SK-N-SH (cell line): ENCODE measurements around the gene QKI. TPM values are rescaled to one million over a fixed set of nuclear protein-coding genes. Genes with fewer than 3 reads are reported as not detected.

Experiments
- CTCF ChIA-PET: fragments of 300-600, 350-600 bp; formaldehyde crosslinking; extraction: SDS; loops from one replicate; lab custom pipeline; 2021; lab: Yijun Ruan, JAX
- POLR2A ChIA-PET: fragments of 350-600 bp; sonication (Branson Sonifier 250); formaldehyde crosslinking; extraction: SDS; loops from one replicate; lab custom pipeline; 2020; ENCODE audit warnings: antibody characterized with exemption, inconsistent platforms; lab: Yijun Ruan, JAX
- DNase-seq: peaks from one replicate; pipeline ENCODE4 v3.0.0; 2012
- H2AFZ ChIP-seq: fragments of 200-600 bp; sonication (generic); 2 replicates; pipeline ENCODE4 v1.8.1; 2016; ENCODE audit warnings: antibody characterized with exemption, mild to moderate bottlenecking, low read depth
- H3F3A ChIP-seq: fragments of 200-600 bp; sonication (generic); replicated peaks from 2 replicates; pipeline ENCODE3; 2016; ENCODE audit warnings: antibody characterized with exemption, mild to moderate bottlenecking; ENCODE audit not compliant: insufficient read depth
- H3K27ac ChIP-seq, 2 experiments: fragments of 200-500 bp in 1 of 2; fragments of 200-600 bp in 1 of 2; sonication (Bioruptor generic) in 1 of 2; sonication (generic), shearing (Covaris generic) in 1 of 2; 2 replicates each; pipeline versions ENCODE4 v1.5.1 to v1.6.1; 2014 to 2016; ENCODE audit warnings: low read depth in 2 of 2, inconsistent platforms in 1 of 2, low read length in 1 of 2, mild to moderate bottlenecking in 1 of 2, mixed read lengths in 1 of 2
- H3K27me3 ChIP-seq: fragments of 200-600 bp; sonication (generic), shearing (Covaris generic); 2 replicates; pipeline ENCODE4 v1.6.1; 2016; ENCODE audit warnings: mixed run types; ENCODE audit not compliant: insufficient read depth
- H3K36me3 ChIP-seq, 2 experiments: fragments of 200-500 bp in 1 of 2; fragments of 200-600 bp in 1 of 2; sonication (Bioruptor generic) in 1 of 2; sonication (generic) in 1 of 2; replicated peaks in 1 of 2; 2 replicates each; pipeline versions ENCODE3 to v1.5.1; 2014 to 2016; ENCODE audit warnings: low read length in 1 of 2, mild to moderate bottlenecking in 1 of 2; ENCODE audit not compliant: insufficient read depth in 2 of 2, control insufficient read depth in 1 of 2
- H3K4me1 ChIP-seq, 2 experiments: fragments of 200-500 bp in 1 of 2; fragments of 200-600 bp in 1 of 2; sonication (Bioruptor generic) in 1 of 2; sonication (generic), shearing (Covaris generic) in 1 of 2; 2 replicates each; pipeline versions ENCODE4 v1.5.1 to v1.6.1; 2014 to 2016; ENCODE audit warnings: low read depth in 1 of 2, low read length in 1 of 2, mixed run types in 1 of 2; ENCODE audit not compliant: insufficient read depth in 2 of 2, control insufficient read depth in 1 of 2
- H3K4me2 ChIP-seq: fragments of 200-600 bp; sonication (generic), shearing (Covaris generic); 2 replicates; pipeline ENCODE4 v1.6.1; 2017; ENCODE audit warnings: mixed run types
- H3K4me3 ChIP-seq, 2 experiments: fragments of 200-500 bp in 1 of 2; fragments of 200-600 bp in 1 of 2; sonication (Bioruptor generic) in 1 of 2; sonication (generic), shearing (Covaris generic) in 1 of 2; 2 replicates each; pipeline versions ENCODE4 v1.5.1 to v1.8.1; 2014 to 2016; ENCODE audit warnings: low read depth in 2 of 2, inconsistent platforms in 1 of 2, low read length in 1 of 2, mild to moderate bottlenecking in 1 of 2, mixed read lengths in 1 of 2, moderate library complexity in 1 of 2
- H3K79me2 ChIP-seq: fragments of 200-600 bp; sonication (generic); 2 replicates; pipeline ENCODE4 v1.8.1; 2017; ENCODE audit warnings: mild to moderate bottlenecking; ENCODE audit not compliant: insufficient read depth
- H3K9ac ChIP-seq: fragments of 200-600 bp; sonication (generic); 2 replicates; pipeline ENCODE4 v1.6.1; 2017; ENCODE audit warnings: mixed run types
- H3K9me2 ChIP-seq: fragments of 200-600 bp; sonication (generic); 2 replicates; pipeline ENCODE4 v1.6.1; 2017; ENCODE audit warnings: mixed run types
- H3K9me3 ChIP-seq: fragments of 200-600 bp; sonication (generic); 2 replicates; pipeline ENCODE4 v1.6.1; 2017; ENCODE audit warnings: mixed run types, mild to moderate bottlenecking, moderate library complexity
- H4K20me1 ChIP-seq: fragments of 200-600 bp; sonication (generic); 2 replicates; pipeline ENCODE4 v1.6.1; 2017; ENCODE audit warnings: mild to moderate bottlenecking, mixed run types; ENCODE audit not compliant: insufficient read depth
- ELF1 ChIP-seq: IDR thresholded peaks from 2 replicates; pipeline ENCODE4 v1.4.0; 2012
- EP300 ChIP-seq, 2 experiments: IDR thresholded peaks; 2 replicates each; pipeline versions ENCODE4 v1.4.0 to v1.6.1; 2012; ENCODE audit warnings: borderline replicate concordance in 1 of 2, low read depth in 1 of 2, low read length in 1 of 2
- FOXJ3 ChIP-seq: sonication (generic); formaldehyde crosslinking; IDR thresholded peaks from 2 replicates; pipeline ENCODE4 v1.5.1; 2020; ENCODE audit warnings: mild to moderate bottlenecking, missing genetic modification reagents
- MXI1 ChIP-seq: IDR thresholded peaks from 2 replicates; pipeline ENCODE4 v1.6.1; 2012; ENCODE audit warnings: mild to moderate bottlenecking, low read depth, low read length, improper control_type of control experiment
- NFIC ChIP-seq: IDR thresholded peaks from 2 replicates; pipeline ENCODE4 v1.4.0; 2012; ENCODE audit warnings: borderline replicate concordance
- RAD21 ChIP-seq: IDR thresholded peaks from 2 replicates; pipeline ENCODE4 v1.6.1; 2012; ENCODE audit warnings: mild to moderate bottlenecking, low read length
- RXRA ChIP-seq: IDR thresholded peaks from 2 replicates; pipeline ENCODE4 v1.4.0; 2012; ENCODE audit warnings: low read depth, mild to moderate bottlenecking, borderline replicate concordance
- TAF1 ChIP-seq: IDR thresholded peaks from 2 replicates; pipeline ENCODE4 v1.6.1; 2012; ENCODE audit warnings: low read depth, mild to moderate bottlenecking, low read length, moderate library complexity, borderline replicate concordance
- WGBS: methylation state at CpG from one replicate; pipeline ENCODE4 v1.1.6; 2017; ENCODE audit warnings: low lambda C conversion rate; 5-methylcytosine and 5-hydroxymethylcytosine counted together
- polyA plus RNA-seq, 3 experiments: library from polyadenylated mRNA; depleted of rRNA; stranded (reverse); fragments of >200 nt; gene quantifications; 2 replicates each; pipeline ENCODE4 v1.2.3, GENCODE V29; 2012
- TF ChIP-seq, protein P1 (sequence below): fragments of 150-350 bp; IDR thresholded peaks from 2 replicates; pipeline ENCODE4 v1.6.1; 2017; ENCODE audit warnings: antibody characterized with exemption, low read length, low read depth, borderline replicate concordance
- TF ChIP-seq, protein P2 (sequence below): IDR thresholded peaks from 2 replicates; pipeline ENCODE4; 2012
- TF ChIP-seq, protein P3 (sequence below): IDR thresholded peaks from 2 replicates; pipeline ENCODE4 v1.4.0; 2012; ENCODE audit warnings: low read depth
- TF ChIP-seq, protein P4 (sequence below): IDR thresholded peaks from 2 replicates; pipeline ENCODE4 v1.6.1; 2012; ENCODE audit warnings: mild to moderate bottlenecking, low read depth, low read length, moderate library complexity
- TF ChIP-seq, protein P5 (sequence below): fragments of 200-600 bp; sonication (generic); IDR thresholded peaks from 2 replicates; pipeline ENCODE4 v1.6.1; 2017; ENCODE audit warnings: antibody characterized with exemption, mild to moderate bottlenecking, moderate library complexity

Gene QKI
- polyA plus RNA-seq, 1 of the 3 experiments (the other 2 are of a cell fraction): 51.1 TPM

DNA sequence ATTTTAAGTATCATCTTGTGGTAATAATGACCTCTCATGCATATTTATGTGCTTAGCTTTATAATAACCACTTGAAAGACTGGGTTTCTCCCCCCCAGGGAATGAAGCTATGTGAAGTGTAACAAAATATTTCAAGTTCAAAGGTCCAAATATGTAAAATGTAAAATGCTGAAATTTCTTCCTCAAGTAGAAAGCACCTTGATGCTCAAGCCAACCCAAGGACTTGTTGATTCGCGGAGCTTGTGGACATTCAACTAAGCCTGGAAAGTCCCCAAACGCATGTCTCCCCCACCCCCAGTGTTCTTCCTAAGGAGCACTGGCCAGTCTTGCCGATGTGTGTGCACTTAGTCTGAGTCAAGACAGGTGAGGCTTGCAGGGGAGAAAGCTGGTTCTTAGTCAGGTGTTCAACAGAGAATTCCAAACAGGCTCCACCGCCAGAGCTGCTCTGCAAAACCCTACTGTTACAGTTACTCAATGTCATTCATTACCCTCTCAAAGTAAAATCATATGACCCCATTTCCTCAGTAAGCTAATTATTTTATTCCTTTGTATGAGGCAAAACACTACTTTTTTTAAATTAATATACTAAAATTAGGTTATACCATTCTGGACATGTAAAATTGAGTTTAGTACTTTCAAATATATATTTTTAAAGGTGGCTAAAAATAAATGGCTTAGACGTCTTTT, 46.9 kb upstream of the QKI start:
- no peak overlapping the region for H3K4me2 ChIP-seq
- no peaks in the 10 kb centered on the region for H3K9me2 ChIP-seq
- no peak for DNase-seq
- H3K9me3 ChIP-seq: no peaks in the 10 kb centered on the region
- no peaks in the 10 kb centered on the region for H4K20me1 ChIP-seq
- no peaks in the 10 kb centered on the region for H3K79me2 ChIP-seq
- peaks cover 8% of the 10 kb centered on the region; the same call in 1 of the 2 replicates for H3K27me3 ChIP-seq
- no peak overlapping the region for H3K27ac ChIP-seq
- H2AFZ ChIP-seq: no peak overlapping the region
- no peak overlapping the region for H3K4me3 ChIP-seq
- TF ChIP-seq TAF1 (no peak), ELF1 (no peak)
- TF ChIP-seq, protein P1, sequence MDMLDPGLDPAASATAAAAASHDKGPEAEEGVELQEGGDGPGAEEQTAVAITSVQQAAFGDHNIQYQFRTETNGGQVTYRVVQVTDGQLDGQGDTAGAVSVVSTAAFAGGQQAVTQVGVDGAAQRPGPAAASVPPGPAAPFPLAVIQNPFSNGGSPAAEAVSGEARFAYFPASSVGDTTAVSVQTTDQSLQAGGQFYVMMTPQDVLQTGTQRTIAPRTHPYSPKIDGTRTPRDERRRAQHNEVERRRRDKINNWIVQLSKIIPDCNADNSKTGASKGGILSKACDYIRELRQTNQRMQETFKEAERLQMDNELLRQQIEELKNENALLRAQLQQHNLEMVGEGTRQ: no peak
- TF ChIP-seq, protein P2, sequence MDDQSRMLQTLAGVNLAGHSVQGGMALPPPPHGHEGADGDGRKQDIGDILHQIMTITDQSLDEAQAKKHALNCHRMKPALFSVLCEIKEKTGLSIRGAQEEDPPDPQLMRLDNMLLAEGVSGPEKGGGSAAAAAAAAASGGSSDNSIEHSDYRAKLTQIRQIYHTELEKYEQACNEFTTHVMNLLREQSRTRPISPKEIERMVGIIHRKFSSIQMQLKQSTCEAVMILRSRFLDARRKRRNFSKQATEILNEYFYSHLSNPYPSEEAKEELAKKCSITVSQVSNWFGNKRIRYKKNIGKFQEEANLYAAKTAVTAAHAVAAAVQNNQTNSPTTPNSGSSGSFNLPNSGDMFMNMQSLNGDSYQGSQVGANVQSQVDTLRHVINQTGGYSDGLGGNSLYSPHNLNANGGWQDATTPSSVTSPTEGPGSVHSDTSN: no peak
- TF ChIP-seq, protein P3, sequence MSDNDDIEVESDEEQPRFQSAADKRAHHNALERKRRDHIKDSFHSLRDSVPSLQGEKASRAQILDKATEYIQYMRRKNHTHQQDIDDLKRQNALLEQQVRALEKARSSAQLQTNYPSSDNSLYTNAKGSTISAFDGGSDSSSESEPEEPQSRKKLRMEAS: no peak
- H3K9ac ChIP-seq: no peak overlapping the region
- ChIA-PET POLR2A (no interaction called here), CTCF (no interaction called here)
- no peaks in the 10 kb centered on the region for H3K36me3 ChIP-seq
- H3F3A ChIP-seq: no peaks in the 10 kb centered on the region
- H3K4me1 ChIP-seq: no peaks in the 10 kb centered on the region; a peak in 1 of 4 replicates
- 60% methylated on average over 5 of the region's 6 CpGs for WGBS

DNA sequence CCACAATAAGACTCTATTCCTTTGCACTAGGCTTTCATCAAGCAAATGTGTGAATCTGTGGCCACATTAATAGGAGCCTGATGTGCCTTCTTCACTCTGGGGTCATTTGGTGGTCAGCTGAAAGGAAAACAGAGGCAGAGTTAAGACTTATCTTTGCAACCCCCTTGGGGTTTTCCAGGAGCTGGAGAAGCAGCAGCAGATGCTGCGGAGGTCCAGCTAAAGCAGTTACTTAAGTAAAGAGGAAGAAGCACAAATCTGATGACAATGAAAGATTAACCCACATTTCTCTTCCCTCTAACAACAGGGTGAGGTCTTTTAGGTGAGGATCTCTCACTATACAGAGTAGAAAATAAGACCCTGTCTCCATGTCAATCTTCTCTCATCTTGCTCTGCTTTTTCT, 45.4 kb upstream of the QKI start:
- WGBS: 92% methylated on average over 1 of the region's 1 CpG
- no peaks in the 10 kb centered on the region for H3F3A ChIP-seq
- CTCF ChIA-PET: no interaction called here

More for the DNA sequence above, 45.4 kb upstream of the QKI start:
- H2AFZ ChIP-seq: no peak overlapping the region
- H3K4me2 ChIP-seq: no peak overlapping the region
- POLR2A ChIA-PET: no interaction called here
- no peak overlapping the region for H3K27ac ChIP-seq
- no peak for TF ChIP-seq MXI1
- TF ChIP-seq, protein P4, sequence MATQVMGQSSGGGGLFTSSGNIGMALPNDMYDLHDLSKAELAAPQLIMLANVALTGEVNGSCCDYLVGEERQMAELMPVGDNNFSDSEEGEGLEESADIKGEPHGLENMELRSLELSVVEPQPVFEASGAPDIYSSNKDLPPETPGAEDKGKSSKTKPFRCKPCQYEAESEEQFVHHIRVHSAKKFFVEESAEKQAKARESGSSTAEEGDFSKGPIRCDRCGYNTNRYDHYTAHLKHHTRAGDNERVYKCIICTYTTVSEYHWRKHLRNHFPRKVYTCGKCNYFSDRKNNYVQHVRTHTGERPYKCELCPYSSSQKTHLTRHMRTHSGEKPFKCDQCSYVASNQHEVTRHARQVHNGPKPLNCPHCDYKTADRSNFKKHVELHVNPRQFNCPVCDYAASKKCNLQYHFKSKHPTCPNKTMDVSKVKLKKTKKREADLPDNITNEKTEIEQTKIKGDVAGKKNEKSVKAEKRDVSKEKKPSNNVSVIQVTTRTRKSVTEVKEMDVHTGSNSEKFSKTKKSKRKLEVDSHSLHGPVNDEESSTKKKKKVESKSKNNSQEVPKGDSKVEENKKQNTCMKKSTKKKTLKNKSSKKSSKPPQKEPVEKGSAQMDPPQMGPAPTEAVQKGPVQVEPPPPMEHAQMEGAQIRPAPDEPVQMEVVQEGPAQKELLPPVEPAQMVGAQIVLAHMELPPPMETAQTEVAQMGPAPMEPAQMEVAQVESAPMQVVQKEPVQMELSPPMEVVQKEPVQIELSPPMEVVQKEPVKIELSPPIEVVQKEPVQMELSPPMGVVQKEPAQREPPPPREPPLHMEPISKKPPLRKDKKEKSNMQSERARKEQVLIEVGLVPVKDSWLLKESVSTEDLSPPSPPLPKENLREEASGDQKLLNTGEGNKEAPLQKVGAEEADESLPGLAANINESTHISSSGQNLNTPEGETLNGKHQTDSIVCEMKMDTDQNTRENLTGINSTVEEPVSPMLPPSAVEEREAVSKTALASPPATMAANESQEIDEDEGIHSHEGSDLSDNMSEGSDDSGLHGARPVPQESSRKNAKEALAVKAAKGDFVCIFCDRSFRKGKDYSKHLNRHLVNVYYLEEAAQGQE: no peak
- TF ChIP-seq, protein P5, sequence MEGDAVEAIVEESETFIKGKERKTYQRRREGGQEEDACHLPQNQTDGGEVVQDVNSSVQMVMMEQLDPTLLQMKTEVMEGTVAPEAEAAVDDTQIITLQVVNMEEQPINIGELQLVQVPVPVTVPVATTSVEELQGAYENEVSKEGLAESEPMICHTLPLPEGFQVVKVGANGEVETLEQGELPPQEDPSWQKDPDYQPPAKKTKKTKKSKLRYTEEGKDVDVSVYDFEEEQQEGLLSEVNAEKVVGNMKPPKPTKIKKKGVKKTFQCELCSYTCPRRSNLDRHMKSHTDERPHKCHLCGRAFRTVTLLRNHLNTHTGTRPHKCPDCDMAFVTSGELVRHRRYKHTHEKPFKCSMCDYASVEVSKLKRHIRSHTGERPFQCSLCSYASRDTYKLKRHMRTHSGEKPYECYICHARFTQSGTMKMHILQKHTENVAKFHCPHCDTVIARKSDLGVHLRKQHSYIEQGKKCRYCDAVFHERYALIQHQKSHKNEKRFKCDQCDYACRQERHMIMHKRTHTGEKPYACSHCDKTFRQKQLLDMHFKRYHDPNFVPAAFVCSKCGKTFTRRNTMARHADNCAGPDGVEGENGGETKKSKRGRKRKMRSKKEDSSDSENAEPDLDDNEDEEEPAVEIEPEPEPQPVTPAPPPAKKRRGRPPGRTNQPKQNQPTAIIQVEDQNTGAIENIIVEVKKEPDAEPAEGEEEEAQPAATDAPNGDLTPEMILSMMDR: no peak
- no peak for TF ChIP-seq RXRA
- TF ChIP-seq TAF1: no peak
- no peak for TF ChIP-seq FOXJ3
- no peak for TF ChIP-seq NFIC
- no peak for TF ChIP-seq RAD21
- no peak for TF ChIP-seq EP300 (IDR thresholded peaks at IDR 0.05; ENCODE audit: borderline replicate concordance in 1 of 2, low read depth in 1 of 2, low read length in 1 of 2)
- no peak for DNase-seq
- H3K27me3 ChIP-seq: peaks cover 8% of the 10 kb centered on the region; the same call in 1 of the 2 replicates
- no peaks in the 10 kb centered on the region for H3K36me3 ChIP-seq
- H3K4me1 ChIP-seq: no peaks in the 10 kb centered on the region; a peak in 1 of 4 replicates
- no peak overlapping the region for H3K4me3 ChIP-seq
- H3K9ac ChIP-seq: no peak overlapping the region
- no peaks in the 10 kb centered on the region for H4K20me1 ChIP-seq
- no peaks in the 10 kb centered on the region for H3K79me2 ChIP-seq
- H3K9me2 ChIP-seq: no peaks in the 10 kb centered on the region
- no peaks in the 10 kb centered on the region for H3K9me3 ChIP-seq
